Measurements from ENCODE around the gene GRID2. TPM values are rescaled to one million over a fixed set of nuclear protein-coding genes. Genes with fewer than 3 reads are reported as not detected.

Gene GRID2
- total and polyA plus RNA-seq, 10 of the 15 experiments (the other 5 are each of a cell fraction or from before 2014, with no cell fraction given), result not detected

DNA sequence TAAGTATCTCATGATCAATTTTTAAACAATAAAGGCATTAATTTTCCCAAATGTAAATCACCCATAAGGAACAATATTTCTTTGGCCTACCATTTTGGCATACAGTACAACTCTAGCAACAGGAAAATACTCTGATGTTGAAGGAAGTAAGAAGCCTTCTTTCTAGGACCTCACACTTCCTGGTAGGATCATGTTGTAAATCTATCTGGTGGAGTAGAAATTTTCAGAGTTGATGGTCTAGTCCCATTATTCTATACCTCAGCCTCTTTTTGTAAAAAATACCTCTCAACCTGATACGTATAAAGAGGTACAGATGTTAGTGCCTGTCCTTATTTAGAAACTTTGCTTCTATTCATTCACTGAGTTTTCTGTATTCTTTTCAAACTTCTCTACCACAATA, 40.2 kb upstream of the GRID2 start (continued):
- TF ChIP-seq, protein P1, sequence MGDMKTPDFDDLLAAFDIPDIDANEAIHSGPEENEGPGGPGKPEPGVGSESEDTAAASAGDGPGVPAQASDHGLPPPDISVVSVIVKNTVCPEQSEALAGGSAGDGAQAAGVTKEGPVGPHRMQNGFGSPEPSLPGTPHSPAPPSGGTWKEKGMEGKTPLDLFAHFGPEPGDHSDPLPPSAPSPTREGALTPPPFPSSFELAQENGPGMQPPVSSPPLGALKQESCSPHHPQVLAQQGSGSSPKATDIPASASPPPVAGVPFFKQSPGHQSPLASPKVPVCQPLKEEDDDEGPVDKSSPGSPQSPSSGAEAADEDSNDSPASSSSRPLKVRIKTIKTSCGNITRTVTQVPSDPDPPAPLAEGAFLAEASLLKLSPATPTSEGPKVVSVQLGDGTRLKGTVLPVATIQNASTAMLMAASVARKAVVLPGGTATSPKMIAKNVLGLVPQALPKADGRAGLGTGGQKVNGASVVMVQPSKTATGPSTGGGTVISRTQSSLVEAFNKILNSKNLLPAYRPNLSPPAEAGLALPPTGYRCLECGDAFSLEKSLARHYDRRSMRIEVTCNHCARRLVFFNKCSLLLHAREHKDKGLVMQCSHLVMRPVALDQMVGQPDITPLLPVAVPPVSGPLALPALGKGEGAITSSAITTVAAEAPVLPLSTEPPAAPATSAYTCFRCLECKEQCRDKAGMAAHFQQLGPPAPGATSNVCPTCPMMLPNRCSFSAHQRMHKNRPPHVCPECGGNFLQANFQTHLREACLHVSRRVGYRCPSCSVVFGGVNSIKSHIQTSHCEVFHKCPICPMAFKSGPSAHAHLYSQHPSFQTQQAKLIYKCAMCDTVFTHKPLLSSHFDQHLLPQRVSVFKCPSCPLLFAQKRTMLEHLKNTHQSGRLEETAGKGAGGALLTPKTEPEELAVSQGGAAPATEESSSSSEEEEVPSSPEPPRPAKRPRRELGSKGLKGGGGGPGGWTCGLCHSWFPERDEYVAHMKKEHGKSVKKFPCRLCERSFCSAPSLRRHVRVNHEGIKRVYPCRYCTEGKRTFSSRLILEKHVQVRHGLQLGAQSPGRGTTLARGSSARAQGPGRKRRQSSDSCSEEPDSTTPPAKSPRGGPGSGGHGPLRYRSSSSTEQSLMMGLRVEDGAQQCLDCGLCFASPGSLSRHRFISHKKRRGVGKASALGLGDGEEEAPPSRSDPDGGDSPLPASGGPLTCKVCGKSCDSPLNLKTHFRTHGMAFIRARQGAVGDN (IDR thresholded peaks at IDR 0.05), result no peak
- TF ChIP-seq POU2F2 (IDR thresholded peaks at IDR 0.05; ENCODE audit: borderline replicate concordance, low read depth, low read length) (no peak), ASH2L (IDR thresholded peaks at IDR 0.05; ENCODE audit: borderline replicate concordance, low read depth) (no peak), CREM (IDR thresholded peaks at IDR 0.05; ENCODE audit: low read depth) (no peak), ZNF622 (IDR thresholded peaks at IDR 0.05) (no peak), BHLHE40 (IDR thresholded peaks at IDR 0.05; ENCODE audit: borderline replicate concordance in 1 of 2, low read depth in 2 of 2, low read length in 1 of 2) (no peak), CEBPB (IDR thresholded peaks at IDR 0.05; ENCODE audit: borderline replicate concordance in 1 of 2, low read depth in 2 of 2, low read length in 2 of 2) (no peak), BCL11A (IDR thresholded peaks at IDR 0.05; ENCODE audit: low read depth, low read length) (no peak), RCOR1 (conservative IDR thresholded peaks at IDR 0.05; ENCODE audit: low read depth, low read length) (no peak), HDAC6 (IDR thresholded peaks at IDR 0.05; ENCODE audit: unreplicated experiment) (no peak)
- TF ChIP-seq, protein P2, sequence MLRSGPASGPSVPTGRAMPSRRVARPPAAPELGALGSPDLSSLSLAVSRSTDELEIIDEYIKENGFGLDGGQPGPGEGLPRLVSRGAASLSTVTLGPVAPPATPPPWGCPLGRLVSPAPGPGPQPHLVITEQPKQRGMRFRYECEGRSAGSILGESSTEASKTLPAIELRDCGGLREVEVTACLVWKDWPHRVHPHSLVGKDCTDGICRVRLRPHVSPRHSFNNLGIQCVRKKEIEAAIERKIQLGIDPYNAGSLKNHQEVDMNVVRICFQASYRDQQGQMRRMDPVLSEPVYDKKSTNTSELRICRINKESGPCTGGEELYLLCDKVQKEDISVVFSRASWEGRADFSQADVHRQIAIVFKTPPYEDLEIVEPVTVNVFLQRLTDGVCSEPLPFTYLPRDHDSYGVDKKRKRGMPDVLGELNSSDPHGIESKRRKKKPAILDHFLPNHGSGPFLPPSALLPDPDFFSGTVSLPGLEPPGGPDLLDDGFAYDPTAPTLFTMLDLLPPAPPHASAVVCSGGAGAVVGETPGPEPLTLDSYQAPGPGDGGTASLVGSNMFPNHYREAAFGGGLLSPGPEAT (IDR thresholded peaks at IDR 0.05; ENCODE audit: low read depth), result no peak

All from GM12878 (cell line).